H1 (cell line): ENCODE results near the gene KLK7. TPM values are rescaled to one million over a fixed set of nuclear protein-coding genes. Genes with fewer than 3 reads are reported as not detected.

Experiments used
- CTCF ChIA-PET: fragments of 300-600 bp; sonication (Branson Sonifier 250); formaldehyde crosslinking; loops from one replicate; lab custom pipeline; 2021; ENCODE audit not compliant: partially characterized antibody; lab: Charles Lee
- POLR2A ChIA-PET: fragments of 300-600 bp; sonication (Branson Sonifier 250); formaldehyde crosslinking; loops from one replicate; lab custom pipeline; 2021; ENCODE audit warnings: inconsistent platforms; ENCODE audit not compliant: partially characterized antibody; lab: Charles Lee
- DNase-seq, 2 experiments: peaks; one replicate each; pipeline versions ENCODE4 v3.0.0 to v3.0.0-alpha.2; 2010 to 2022; ENCODE audit warnings: low spot score in 2 of 2, low read depth in 1 of 2, mixed read lengths in 1 of 2
- FAIRE-seq: peaks from 2 replicates; lab custom pipeline; 2011; peaks lifted over from hg19 to GRCh38; lab: Jason Lieb, UNC
- H2AFZ ChIP-seq: 2 replicates; pipeline ENCODE4 v1.8.1; 2012; ENCODE audit warnings: low read length, inconsistent platforms
- H2AK5ac ChIP-seq: 2 replicates; pipeline ENCODE4 v1.6.1; 2013; ENCODE audit warnings: low read depth, low read length
- H2BK120ac ChIP-seq: replicated peaks from 2 replicates; pipeline ENCODE3; 2013; ENCODE audit warnings: low read depth, low read length, inconsistent platforms
- H2BK12ac ChIP-seq: 2 replicates; pipeline ENCODE4 v1.6.1; 2013; ENCODE audit warnings: low read depth, low read length
- H2BK15ac ChIP-seq: 2 replicates; pipeline ENCODE4 v1.6.1; 2013; ENCODE audit warnings: low read length
- H2BK20ac ChIP-seq: 2 replicates; pipeline ENCODE4 v1.6.1; 2013; ENCODE audit warnings: low read length
- H2BK5ac ChIP-seq: 2 replicates; pipeline ENCODE4 v1.6.1; 2013; ENCODE audit warnings: low read depth, low read length
- H3K14ac ChIP-seq: 2 replicates; pipeline ENCODE4 v1.6.1; 2013; ENCODE audit warnings: inconsistent platforms; ENCODE audit not compliant: insufficient read length
- H3K18ac ChIP-seq: 2 replicates; pipeline ENCODE4 v1.6.1; 2013; ENCODE audit warnings: low read length; ENCODE audit errors: extremely low read depth
- H3K23ac ChIP-seq: 2 replicates; pipeline ENCODE4 v1.6.1; 2013; ENCODE audit warnings: inconsistent platforms; ENCODE audit not compliant: insufficient read length
- H3K23me2 ChIP-seq: 2 replicates; pipeline ENCODE4 v1.6.1; 2013; ENCODE audit warnings: low read depth, low read length
- H3K27ac ChIP-seq: 2 replicates; pipeline ENCODE4 v1.6.1; 2011; ENCODE audit warnings: low read depth, low read length, inconsistent platforms
- H3K27me3 ChIP-seq, 4 experiments: replicated peaks in 1 of 4; 1 replicate in 1 of 4; 2 replicates in 3 of 4; pipeline versions ENCODE4 v1.6.1 to v1.8.1; 2011 to 2013; ENCODE audit warnings: low read length in 3 of 4, mild to moderate bottlenecking in 3 of 4, inconsistent platforms in 2 of 4, mixed read lengths in 2 of 4, moderate library complexity in 1 of 4; ENCODE audit not compliant: control insufficient read depth in 3 of 4, insufficient read depth in 3 of 4; ENCODE audit errors: extremely low read depth in 1 of 4
- H3K36me3 ChIP-seq, 4 experiments: 2 replicates each; pipeline versions ENCODE4 v1.6.1 to v1.8.1; 2011 to 2013; ENCODE audit warnings: mild to moderate bottlenecking in 4 of 4, low read length in 3 of 4, moderate library complexity in 2 of 4, control low read depth in 1 of 4, inconsistent platforms in 1 of 4; ENCODE audit not compliant: insufficient read depth in 4 of 4, control insufficient read depth in 2 of 4
- H3K4ac ChIP-seq: replicated peaks from 2 replicates; pipeline ENCODE3; 2013; ENCODE audit warnings: low read length, low read depth, mixed read lengths, inconsistent platforms; ENCODE audit not compliant: insufficient read length
- H3K4me1 ChIP-seq, 4 experiments: replicated peaks in 1 of 4; 1 replicate in 1 of 4; 2 replicates in 3 of 4; pipeline versions ENCODE4 v1.6.1 to v1.8.1; 2011 to 2013; ENCODE audit warnings: low read length in 3 of 4, inconsistent platforms in 2 of 4, mixed read lengths in 1 of 4; ENCODE audit not compliant: insufficient read depth in 4 of 4, control insufficient read depth in 3 of 4
- H3K4me2 ChIP-seq, 2 experiments: 2 replicates each; pipeline versions ENCODE4 v1.6.1 to v1.8.1; 2011 to 2013; ENCODE audit warnings: low read depth in 2 of 2, low read length in 2 of 2, control low read depth in 1 of 2, inconsistent platforms in 1 of 2, mild to moderate bottlenecking in 1 of 2; ENCODE audit not compliant: insufficient read depth in 1 of 2
- H3K4me3 ChIP-seq, 4 experiments: fragments of 200-600, 300-600 bp in 1 of 4; sonication (generic), shearing (Covaris generic), sonication (Bioruptor Twin) in 1 of 4; 2 replicates each; pipeline versions ENCODE4 v1.5.1 to v1.8.1; 2011 to 2016; ENCODE audit warnings: low read length in 4 of 4, low read depth in 3 of 4, control low read depth in 2 of 4, inconsistent platforms in 2 of 4, mild to moderate bottlenecking in 2 of 4, mixed read lengths in 1 of 4, moderate library complexity in 1 of 4; ENCODE audit not compliant: insufficient read depth in 2 of 4; ENCODE audit errors: extremely low read depth in 1 of 4
- H3K56ac ChIP-seq: replicated peaks from 2 replicates; pipeline ENCODE3; 2013; ENCODE audit warnings: low read depth, mild to moderate bottlenecking, mixed read lengths, low read length, inconsistent platforms; ENCODE audit not compliant: insufficient read length
- H3K79me1 ChIP-seq: 2 replicates; pipeline ENCODE4 v1.6.1; 2013; ENCODE audit warnings: low read depth, low read length, control low read depth
- H3K79me2 ChIP-seq, 2 experiments: 2 replicates each; pipeline versions ENCODE4 v1.6.1 to v1.8.1; 2012 to 2013; ENCODE audit warnings: low read length in 2 of 2, mild to moderate bottlenecking in 2 of 2, inconsistent platforms in 1 of 2; ENCODE audit not compliant: insufficient read depth in 2 of 2, control insufficient read depth in 1 of 2
- H3K9ac ChIP-seq, 4 experiments: replicated peaks in 1 of 4; 1 replicate in 1 of 4; 2 replicates in 3 of 4; pipeline versions ENCODE4 v1.6.1 to v1.8.1; 2011 to 2013; ENCODE audit warnings: low read depth in 3 of 4, low read length in 3 of 4, control low read depth in 2 of 4, mild to moderate bottlenecking in 2 of 4, moderate library complexity in 2 of 4, inconsistent platforms in 1 of 4; ENCODE audit errors: extremely low read depth in 1 of 4
- H3K9me3 ChIP-seq, 2 experiments: 2 replicates each; pipeline versions ENCODE4 v1.6.1 to v1.8.1; 2012 to 2013; ENCODE audit warnings: mild to moderate bottlenecking in 2 of 2, moderate library complexity in 2 of 2, control low read depth in 1 of 2, inconsistent platforms in 1 of 2, low read depth in 1 of 2, low read length in 1 of 2, mixed read lengths in 1 of 2; ENCODE audit not compliant: insufficient read depth in 2 of 2
- H4K20me1 ChIP-seq, 2 experiments: replicated peaks in 1 of 2; 2 replicates each; pipeline versions ENCODE3 to v1.8.1; 2011 to 2013; ENCODE audit warnings: inconsistent platforms in 2 of 2, low read length in 2 of 2, mild to moderate bottlenecking in 1 of 2; ENCODE audit not compliant: insufficient read depth in 2 of 2, control insufficient read depth in 1 of 2
- H4K5ac ChIP-seq: 2 replicates; pipeline ENCODE4 v1.6.1; 2013; ENCODE audit warnings: low read length, low read depth, mixed read lengths, inconsistent platforms; ENCODE audit not compliant: insufficient read length
- H4K8ac ChIP-seq: 2 replicates; pipeline ENCODE4 v1.8.0; 2013; ENCODE audit warnings: mild to moderate bottlenecking, moderate library complexity, low read length, inconsistent platforms; ENCODE audit not compliant: insufficient read depth; ENCODE audit errors: extremely low read depth
- H4K91ac ChIP-seq: replicated peaks from 2 replicates; pipeline ENCODE3; 2013; ENCODE audit warnings: low read length, mixed read lengths, inconsistent platforms; ENCODE audit not compliant: insufficient read length
- CEBPB ChIP-seq: IDR thresholded peaks from 2 replicates; pipeline ENCODE4 v1.6.1; 2012; ENCODE audit warnings: low read depth, low read length
- CTCF ChIP-seq, 3 experiments: IDR thresholded peaks; 1 replicate in 2 of 3; 2 replicates in 1 of 3; pipeline versions ENCODE4 v1.5.1 to v1.6.1; 2011; ENCODE audit warnings: low read length in 3 of 3, mild to moderate bottlenecking in 3 of 3, inconsistent platforms in 2 of 3, low read depth in 1 of 3, moderate library complexity in 1 of 3; ENCODE audit not compliant: insufficient read depth in 1 of 3; ENCODE audit errors: control extremely low read depth in 1 of 3
- E2F6 ChIP-seq: IDR thresholded peaks from 2 replicates; pipeline ENCODE4 v1.6.1; 2012; ENCODE audit warnings: inconsistent platforms
- NRF1 ChIP-seq: IDR thresholded peaks from 2 replicates; pipeline ENCODE4 v1.6.1; 2011; ENCODE audit warnings: mild to moderate bottlenecking, low read depth, low read length, improper control_type of control experiment
- WGBS, 2 experiments: shearing (Covaris generic) in 1 of 2; methylation state at CpG; one replicate each; pipeline versions ENCODE4 v1.1.6 to v1.1.7; 2013 to 2015; ENCODE audit warnings: low lambda C conversion rate in 2 of 2, mixed read lengths in 2 of 2, inconsistent platforms in 1 of 2, low coverage in 1 of 2, missing lambda C conversion rate in 1 of 2; ENCODE audit not compliant: insufficient replicate concordance in 2 of 2, insufficient coverage in 1 of 2, insufficient read length in 1 of 2; ENCODE audit errors: extremely low coverage in 1 of 2, missing lambda C conversion rate in 1 of 2; 5-methylcytosine and 5-hydroxymethylcytosine counted together
- polyA plus RNA-seq, 7 experiments: library from polyadenylated mRNA; depleted of rRNA in 3 of 7; stranded (reverse) in 5 of 7; unstranded in 2 of 7; fragments of >200 nt in 5 of 7; fragments of 200-250 nt in 2 of 7; gene quantifications; 1 replicate in 5 of 7; 2 replicates in 1 of 7; 4 replicates in 1 of 7; pipeline versions ENCODE4 v1.2.1 to v1.2.3, GENCODE V29; 2011 to 2013; ENCODE audit warnings: missing spikeins in 2 of 7, mixed read lengths in 2 of 7
- total RNA-seq: library from RNA; stranded (reverse); fragmentation: NEBNext Ultra II Directional; extraction: Animal tissue kit (Norgen Biotek cat#: 25700); gene quantifications from 2 replicates; pipeline ENCODE4 v1.2.1, GENCODE V29; 2021

The KLK7 gene
- total and polyA plus RNA-seq, 2 of the 8 experiments (the other 6 are each of a cell fraction or from before 2014, with no cell fraction given), result 0.73 to 1.4 TPM

- no peak overlapping the region for H3K4me2 ChIP-seq
- FAIRE-seq, result no peak
- H2BK20ac ChIP-seq, result no peak overlapping the region
- no peak overlapping the region for H2BK15ac ChIP-seq
- CTCF ChIA-PET, result interaction anchor here (0.6 to 1.7 kb wide), 2 partner anchors 72 to 332 kb away, joined by 3 to 8 read pairs; no protein-coding TSS in a partner anchor
- no peaks in the 10 kb centered on the region for H3K36me3 ChIP-seq
- no peaks in the 10 kb centered on the region for H4K20me1 ChIP-seq
- no peak overlapping the region for H2BK5ac ChIP-seq
- no peak overlapping the region for H3K4ac ChIP-seq
- DNase-seq, result no peak
- H4K91ac ChIP-seq, result no peak overlapping the region
- no peaks in the 10 kb centered on the region for H3K9me3 ChIP-seq
- H2AFZ ChIP-seq, result no peak overlapping the region
- no peak overlapping the region for H2AK5ac ChIP-seq
- H3K27me3 ChIP-seq, result peaks cover 0 to 3% (median 0%) of the 10 kb centered on the region in 4 experiments; a peak in 1 of 7 replicates
- no peak overlapping the region for H3K18ac ChIP-seq
- no peak for TF ChIP-seq CEBPB
- no peak for TF ChIP-seq NRF1
- no peak for TF ChIP-seq E2F6
- TF ChIP-seq CTCF (IDR thresholded peaks at IDR 0.05; ENCODE audit: control extremely low read depth in 1 of 3, insufficient read depth in 1 of 3, low read depth in 1 of 3, low read length in 3 of 3), result no peak
- no peak overlapping the region for H3K14ac ChIP-seq
- H2BK120ac ChIP-seq, result no peak overlapping the region
- no peak overlapping the region for H2BK12ac ChIP-seq
- H3K4me3 ChIP-seq, result no peak overlapping the region
- no peak overlapping the region for H4K5ac ChIP-seq
- H3K4me1 ChIP-seq, result peaks cover 0 to 2% (median 0%) of the 10 kb centered on the region in 4 experiments; a peak in 1 of 7 replicates
- no peaks in the 10 kb centered on the region for H3K79me2 ChIP-seq
- no peak overlapping the region for H3K9ac ChIP-seq
- no peak overlapping the region for H3K27ac ChIP-seq
- H3K23me2 ChIP-seq, result peaks cover 4% of the 10 kb centered on the region; the same call in 1 of the 2 replicates
- no peak overlapping the region for H3K23ac ChIP-seq
- WGBS, 2 experiments, result 94% methylated on average over 3 of the region's 4 CpGs; no CpG with 5 or more reads in 1 of the 2 experiments
- no peak overlapping the region for H3K56ac ChIP-seq
- no peaks in the 10 kb centered on the region for H3K79me1 ChIP-seq
- POLR2A ChIA-PET, result no interaction called here
- H4K8ac ChIP-seq, result no peak overlapping the region
Observed at GRCh38 chr19:50944795-50945194, 38.9 kb downstream of the KLK7 start.
